HG03460 (cell line): ENCODE data around the gene EN2.

Experiments
- ATAC-seq: cut with Tn5 transposase; IDR thresholded peaks from one replicate; pipeline ENCODE4 v1.9.1; 2021; ENCODE audit not compliant: unreplicated experiment

EN2 gene

DNA sequence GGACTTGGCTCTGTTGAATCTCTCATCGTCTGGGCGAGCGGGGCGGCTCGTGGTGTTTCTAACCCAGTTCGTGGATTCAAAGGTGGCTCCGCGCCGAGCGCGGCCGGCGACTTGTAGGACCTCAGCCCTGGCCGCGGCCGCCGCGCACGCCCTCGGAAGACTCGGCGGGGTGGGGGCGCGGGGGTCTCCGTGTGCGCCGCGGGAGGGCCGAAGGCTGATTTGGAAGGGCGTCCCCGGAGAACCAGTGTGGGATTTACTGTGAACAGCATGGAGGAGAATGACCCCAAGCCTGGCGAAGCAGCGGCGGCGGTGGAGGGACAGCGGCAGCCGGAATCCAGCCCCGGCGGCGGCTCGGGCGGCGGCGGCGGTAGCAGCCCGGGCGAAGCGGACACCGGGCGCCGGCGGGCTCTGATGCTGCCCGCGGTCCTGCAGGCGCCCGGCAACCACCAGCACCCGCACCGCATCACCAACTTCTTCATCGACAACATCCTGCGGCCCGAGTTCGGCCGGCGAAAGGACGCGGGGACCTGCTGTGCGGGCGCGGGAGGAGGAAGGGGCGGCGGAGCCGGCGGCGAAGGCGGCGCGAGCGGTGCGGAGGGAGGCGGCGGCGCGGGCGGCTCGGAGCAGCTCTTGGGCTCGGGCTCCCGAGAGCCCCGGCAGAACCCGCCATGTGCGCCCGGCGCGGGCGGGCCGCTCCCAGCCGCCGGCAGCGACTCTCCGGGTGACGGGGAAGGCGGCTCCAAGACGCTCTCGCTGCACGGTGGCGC is at the start of gene EN2:
EN2 (plus strand) TSS at position 19 of the 767 bp plus-strand sequence; CDS start at position 268, 249 bp downstream.
- no peak for ATAC-seq

DNA sequence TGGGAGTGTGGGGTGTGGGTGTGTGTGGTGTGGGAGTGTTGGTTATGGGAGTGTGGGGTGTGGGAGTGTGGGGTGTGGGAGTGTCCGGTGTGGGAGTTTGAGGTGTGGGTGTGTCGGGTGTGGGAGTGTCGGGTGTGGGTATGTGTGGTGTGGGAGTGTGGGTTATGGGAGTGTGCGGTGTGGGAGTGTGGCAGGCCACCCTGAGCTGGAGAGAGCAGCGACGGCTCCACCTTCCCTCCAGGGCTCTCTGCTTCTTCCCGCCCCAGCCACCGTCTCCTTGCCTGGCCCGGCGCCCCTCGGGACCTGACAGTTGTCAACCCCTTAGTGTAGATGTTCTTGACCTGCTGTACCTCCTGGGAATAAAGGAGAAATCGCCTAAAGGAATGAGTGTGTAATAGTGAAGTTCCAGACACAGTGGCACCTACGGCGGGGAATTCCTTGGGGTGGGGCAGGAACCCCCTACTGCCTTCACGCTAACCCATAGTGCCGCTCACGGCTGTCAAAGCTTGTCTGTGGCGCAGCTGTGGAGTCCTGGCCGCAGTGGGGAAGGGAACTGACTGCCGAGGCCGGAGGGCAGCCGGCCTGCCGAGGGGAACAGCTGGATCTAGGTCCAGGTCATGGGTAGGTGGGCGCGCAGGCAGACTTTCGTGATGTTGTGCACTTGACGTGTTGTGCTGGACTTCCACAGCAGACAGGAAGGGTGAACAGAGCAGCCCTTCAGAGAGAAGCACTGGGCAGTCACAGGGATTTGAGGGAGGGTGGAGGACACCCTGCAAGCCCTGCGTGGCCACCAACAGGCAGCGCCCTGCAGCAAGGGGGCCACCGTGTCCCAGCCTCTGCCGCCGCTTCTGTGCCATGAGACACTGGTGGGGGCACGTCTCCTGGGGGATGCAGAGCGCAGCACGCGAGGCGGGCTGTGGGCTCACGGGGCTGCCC is 49.0 kb upstream of the EN2 start:
- no peak for ATAC-seq

DNA sequence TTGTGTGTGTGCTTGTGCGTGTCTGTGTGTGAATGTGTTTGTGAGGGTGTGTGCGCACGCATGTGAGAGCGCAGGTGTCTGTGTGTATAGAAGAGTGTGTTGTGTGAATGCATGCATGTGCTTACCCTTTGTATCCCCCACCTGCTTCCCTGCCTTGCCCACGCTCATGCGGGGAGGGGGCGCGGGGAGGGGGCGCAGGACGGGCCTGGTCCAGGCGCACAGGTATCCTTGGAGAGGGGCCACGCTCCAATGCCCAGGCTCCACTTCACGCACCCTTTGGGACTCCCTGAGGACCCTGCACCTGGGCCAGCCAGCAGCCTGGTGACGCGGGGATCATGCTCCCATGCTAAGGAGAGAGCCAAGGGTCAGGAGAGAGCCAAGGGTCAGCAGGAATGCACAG is 47.9 kb upstream of the EN2 start:
- no peak for ATAC-seq

DNA sequence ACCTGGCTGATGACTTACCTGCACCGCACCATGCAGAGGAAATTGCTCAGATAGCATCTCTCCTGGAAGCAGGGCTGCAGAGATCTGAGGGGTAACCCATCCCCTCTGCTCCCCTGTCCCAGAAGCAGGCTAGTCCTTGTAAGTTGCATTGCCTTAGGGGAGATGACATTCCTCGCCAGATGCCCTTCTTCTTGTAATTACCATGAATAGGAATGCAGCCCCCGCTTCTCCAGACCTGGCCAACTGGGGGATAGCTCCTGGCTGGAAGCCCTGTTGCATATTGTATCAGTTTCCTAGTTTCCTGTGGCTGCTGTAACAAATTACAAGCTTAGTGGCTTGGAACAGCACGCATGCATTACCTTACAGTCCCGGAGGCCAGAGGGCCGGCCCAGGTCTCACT is 47.5 kb upstream of the EN2 start:
- ATAC-seq, result no peak

DNA sequence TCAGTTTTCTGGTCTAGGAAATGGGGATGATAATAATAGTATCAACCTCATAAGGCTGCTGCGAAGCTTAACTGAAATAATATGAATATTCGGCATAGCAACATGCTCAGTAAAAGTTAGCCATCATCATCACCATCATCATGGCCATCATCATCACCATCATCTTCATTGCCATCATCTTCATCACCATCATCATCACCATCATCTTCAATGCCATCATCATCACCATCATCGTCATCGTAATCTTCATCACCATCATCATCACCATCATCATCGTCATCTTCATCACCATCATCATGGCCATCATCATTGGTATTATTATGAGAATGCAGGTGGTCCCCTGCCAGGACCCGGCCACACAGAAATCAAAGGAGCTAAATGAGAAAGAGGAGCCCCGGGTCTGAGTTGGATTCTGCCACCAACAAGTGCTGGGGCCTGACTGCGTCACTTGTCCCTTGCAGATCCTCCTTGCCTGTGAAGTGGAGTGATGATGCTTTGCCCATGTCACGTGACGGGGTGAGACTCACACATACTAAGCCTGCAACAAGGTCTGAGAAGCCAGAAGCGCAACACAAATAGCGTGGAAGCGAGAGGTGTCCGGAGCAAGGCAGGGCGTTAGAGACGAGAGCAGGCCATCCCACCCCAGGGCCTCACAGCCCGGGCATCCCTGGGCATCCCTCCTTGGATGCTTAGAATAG is 46.1 kb upstream of the EN2 start:
- ATAC-seq, result no peak

DNA sequence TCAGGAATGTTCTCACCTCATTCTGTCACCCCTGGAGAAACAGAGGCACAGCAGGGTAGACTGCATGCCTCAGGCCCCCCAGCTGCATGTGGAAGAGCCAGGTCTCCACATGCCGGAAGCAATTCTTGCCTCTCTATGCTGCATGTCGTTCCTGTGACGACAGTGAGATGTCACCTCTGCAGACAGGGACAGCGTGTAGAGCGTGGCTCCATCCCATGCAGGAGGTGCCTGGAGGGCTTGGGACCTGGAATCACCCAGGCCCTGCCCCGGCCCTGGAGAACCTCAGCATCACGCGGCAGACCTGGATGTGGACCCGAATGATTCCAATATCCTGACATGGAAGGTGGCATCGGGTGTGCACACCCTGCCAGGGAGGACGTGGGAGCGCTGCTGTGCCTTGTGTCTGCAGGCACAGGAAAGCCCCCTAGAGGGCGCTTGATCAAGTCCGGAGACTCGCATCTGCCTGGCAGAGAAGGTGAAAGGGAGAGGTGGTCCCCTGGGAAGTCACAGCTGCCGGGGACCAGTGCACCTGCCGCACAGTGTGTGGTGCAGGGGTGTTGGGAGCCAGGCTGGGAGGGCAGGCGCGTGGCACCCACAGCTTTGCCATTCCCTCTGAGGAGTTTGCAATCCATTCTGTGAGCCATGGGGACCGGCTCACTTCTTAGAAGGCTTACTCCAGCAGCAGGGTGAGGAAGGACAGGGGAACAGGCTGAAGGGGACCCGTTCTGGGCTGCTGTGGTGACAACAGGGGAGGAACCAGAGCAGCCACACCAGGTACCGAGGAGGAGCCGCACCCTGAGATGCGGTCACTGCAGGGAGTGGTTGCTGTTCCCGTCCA is 45.3 kb upstream of the EN2 start:
- peak; percentile 96 for ATAC-seq

DNA sequence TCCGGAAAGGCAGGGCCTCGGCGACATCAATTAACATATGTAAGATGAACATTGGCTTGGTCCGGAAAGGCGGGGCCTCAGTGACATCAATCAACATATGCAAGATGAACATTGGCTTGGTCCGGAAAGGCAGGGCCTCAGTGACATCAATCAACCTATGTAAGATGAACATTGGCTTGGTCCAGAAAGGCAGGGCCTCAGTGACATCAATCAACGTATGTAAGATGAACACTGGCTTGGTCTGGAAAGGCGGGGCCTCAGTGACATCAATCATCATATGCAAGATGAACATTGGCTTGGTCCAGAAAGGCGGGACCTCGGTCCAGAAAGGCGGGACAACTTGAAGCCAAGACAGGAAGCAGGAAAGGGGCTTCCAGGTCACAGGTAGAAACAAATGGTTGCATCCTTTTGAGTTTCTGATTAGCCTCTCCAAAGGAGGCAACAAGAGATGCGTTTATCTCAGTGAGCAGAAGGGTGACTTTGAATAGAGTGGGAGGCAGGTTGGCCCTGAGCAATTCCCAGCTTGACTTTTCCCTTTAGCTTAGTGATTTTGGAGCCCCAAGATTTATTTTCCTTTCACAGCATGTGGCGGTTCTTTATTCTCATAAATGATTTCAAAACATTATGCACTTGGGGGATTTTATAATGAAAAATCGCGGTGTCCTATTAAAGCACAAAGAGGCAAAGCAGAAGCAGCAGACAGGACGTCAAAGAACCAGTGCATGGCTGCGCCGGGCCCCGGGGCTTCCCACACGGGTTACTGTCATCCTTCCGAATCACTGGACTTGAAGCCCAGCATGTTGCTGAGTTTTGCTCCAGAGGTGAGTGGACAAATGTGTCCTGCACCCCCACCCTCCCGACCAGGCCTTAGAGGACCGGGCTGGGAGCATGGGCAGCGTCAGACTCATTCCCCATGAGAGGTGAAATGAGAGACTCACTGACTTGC is 43.1 kb upstream of the EN2 start:
- no peak for ATAC-seq

DNA sequence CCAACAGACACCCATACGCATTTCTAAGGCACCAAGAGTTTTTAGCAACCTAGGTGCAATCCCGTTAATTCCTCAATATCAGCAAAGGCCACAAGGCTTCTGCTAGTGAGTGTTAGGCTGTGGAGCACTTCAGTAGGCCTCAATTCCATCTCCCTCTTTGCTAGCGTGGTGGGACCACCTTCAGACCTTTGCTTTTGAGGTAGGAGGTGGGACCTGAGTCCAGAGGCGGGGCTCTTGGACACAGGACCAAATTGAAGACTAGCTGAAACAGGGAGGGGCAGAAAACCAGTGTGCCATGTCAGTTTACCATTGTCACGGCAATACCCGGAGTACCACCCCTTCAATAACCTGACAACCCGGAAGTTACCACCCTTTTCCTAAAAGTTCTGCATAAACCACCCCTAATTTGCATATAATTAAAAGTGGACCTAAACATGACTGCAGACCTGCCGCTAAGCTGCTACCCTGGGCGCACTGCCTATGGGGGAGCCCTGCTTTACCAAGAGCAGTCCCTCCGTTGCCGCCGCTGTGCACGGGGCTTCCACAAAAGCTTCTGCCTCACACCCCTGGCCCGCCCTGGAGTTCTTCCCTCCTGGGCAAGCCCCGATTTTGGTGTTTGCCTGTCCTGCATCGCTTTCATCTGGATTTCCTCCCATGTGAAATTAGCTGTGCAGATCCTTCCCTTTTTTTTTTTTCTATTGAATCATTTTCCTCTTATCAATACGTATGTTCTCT is 41.1 kb upstream of the EN2 start:
- ATAC-seq, result no peak

DNA sequence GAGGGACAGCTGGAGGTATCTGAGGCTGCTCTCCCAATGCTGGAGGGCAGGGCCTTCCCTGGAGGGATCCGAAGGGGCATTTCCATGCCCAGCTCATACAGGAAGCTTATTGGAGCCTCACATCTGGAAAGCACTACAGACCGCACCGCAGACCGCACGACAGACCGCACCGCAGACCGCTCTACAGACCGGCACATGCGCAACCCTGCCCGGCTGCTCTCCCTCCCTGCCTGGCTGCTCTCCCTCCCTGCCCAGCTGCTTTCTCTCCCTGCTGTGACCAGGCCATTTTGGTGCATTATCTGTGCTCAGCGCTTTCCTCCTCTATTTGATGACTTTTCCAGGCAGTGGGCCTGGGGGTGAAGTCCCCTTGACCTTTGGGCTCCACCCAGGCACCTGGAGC is 39.6 kb upstream of the EN2 start:
- ATAC-seq, result no peak

DNA sequence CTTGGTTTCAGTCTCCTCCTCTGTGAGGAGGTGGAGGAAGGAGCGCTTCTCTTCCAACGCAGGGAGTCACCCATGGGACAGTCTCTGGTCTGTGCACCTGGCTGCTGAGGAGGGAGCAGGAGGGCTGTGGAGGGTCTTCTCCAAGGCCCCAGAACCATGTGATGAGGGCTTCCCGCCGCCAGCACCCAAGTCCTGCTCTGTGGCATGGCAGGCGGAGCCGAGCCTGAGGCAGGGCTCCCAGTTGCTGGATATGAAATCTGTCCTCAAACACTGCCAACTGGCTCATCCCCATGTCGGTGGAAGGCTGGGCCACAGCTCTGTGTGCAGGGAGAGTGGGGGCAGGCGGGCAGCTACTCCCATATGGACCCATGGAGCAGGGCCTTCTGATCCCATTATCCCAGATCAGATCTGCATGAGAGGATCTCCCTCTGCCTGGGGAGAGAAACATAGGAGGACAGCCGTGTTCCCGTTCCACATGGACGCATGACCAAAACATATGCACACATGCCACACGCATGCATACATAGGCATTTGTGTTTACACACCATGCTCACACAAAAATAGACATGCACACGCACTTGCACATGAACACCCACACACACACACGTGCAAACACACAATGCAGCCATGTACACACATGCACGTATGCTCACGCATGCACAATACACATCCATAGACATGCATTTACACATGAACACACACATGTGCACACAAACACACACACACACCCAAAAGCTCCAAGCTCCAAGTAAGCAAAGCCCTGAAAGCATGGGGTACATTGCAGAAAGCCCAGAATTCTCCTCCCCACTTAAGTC is 38.8 kb upstream of the EN2 start:
- no peak for ATAC-seq

DNA sequence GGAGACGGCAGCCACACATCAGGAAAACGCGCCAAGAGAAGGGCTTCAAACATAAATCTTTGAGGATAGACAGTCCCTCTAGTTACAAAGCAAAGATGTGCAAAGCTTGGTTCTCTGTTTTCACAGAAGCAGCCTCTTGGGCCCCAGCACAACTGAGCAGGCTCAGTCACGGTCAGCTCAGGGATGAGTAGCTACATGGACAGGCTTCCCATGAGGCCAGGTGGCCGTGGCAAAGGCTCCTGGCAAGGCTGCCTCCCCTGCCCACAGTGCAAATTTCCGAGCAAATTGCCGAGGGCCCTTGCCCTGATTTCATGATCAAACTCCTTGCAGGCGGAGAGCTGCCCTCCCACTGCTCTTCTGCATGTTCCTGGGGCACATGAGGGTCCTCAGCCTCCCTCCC is 37.8 kb upstream of the EN2 start:
- no peak for ATAC-seq

DNA sequence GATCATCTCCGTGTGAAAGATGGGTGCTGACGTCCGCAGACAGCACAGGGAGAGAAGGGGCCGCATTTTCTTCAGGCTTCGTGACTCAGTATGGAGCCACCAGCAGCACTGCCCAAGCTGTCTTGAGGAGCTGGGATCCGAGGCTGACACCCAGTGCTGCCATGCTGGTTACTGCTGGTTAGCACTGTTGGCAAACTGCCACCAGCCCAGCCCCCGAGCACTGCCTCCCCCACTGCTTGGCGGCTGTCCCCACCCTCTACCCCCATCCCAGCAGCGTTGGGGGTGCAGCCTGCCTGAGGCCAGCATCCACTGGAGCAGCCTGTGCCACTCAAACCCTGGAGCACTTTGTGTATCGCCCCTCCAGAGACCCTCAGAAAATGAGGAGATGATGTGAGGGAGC is 35.8 kb upstream of the EN2 start:
- ATAC-seq, result no peak

DNA sequence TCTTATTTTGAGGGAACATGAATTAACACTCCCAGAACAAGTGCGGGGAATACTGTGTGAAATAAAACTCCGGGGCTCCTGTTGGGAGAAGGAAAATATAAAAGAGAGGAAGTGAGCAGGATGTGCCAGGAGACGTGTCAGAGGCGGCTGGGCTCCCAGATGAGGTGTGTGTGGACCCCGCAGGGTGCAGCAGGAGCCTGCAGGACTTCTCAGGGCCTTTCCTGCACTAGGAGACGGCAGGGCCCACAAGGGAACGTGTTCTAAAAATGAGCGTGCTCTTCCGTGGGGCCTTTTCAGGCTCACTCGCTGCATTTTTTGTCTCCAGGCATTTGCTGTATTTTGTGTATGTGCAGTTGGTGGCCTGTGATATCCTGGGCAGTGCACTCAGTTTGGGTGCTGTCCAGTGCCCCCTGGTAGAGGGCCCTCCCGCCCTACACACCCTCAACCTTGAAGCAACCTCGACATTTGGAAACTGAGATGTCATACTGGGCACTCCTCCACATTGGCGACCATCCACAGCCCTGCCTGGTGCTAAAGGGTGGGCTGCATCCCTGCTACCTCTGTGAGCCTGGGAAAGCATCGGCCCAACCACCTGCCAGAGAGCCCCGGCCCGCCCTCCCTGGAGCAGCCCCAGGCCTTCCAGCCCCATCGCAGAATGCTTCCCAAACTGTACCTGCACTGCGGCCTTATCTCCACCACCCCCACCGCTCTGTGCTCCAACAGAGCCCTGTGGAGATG is 35.2 kb upstream of the EN2 start:
- no peak for ATAC-seq

DNA sequence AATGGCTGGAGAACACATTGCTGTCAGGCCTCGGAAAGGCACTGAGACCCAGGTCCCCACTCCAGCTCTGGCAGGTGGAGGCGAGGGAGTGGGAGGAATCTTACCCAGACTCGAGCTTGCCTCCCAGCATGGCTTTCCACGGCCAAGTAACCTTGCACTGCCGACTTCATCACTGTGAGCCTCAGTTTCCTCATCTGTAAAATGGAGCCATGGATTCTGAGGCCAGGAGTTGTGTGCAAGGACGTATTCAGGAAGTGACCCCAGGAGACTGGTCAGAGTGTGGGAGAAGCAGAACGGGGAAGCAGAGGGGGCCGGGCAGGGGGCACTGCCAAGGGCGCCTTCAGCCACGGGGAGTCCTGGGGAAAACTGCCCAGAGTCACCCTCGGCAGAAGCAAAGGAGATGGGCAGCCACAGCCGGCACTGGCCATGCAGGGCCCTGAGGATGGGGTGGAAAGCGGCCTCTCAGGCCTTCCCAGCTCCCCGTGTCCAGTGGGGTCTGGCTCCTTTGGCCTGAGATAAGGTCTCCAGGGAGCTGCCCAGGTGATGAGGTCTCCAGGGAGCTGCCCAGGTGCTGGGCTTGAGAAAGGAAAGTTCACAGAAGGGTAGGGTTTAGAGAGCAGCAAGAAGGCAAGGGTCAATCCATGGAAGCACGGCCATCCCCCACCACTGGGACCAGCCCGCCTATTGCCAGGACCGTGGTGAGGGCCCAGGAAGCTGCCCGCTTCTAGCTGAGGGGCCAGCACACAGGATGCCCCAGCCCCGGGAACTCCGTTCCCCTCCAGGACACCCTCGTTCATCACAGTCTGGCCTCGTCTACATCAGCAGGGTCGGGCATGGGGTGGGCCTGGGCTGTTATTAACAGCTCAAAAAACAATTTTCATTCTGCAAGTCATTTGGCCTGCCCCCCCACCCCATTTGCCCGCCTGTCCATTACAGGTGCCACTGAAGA is 34.3 kb upstream of the EN2 start:
- ATAC-seq, result no peak

DNA sequence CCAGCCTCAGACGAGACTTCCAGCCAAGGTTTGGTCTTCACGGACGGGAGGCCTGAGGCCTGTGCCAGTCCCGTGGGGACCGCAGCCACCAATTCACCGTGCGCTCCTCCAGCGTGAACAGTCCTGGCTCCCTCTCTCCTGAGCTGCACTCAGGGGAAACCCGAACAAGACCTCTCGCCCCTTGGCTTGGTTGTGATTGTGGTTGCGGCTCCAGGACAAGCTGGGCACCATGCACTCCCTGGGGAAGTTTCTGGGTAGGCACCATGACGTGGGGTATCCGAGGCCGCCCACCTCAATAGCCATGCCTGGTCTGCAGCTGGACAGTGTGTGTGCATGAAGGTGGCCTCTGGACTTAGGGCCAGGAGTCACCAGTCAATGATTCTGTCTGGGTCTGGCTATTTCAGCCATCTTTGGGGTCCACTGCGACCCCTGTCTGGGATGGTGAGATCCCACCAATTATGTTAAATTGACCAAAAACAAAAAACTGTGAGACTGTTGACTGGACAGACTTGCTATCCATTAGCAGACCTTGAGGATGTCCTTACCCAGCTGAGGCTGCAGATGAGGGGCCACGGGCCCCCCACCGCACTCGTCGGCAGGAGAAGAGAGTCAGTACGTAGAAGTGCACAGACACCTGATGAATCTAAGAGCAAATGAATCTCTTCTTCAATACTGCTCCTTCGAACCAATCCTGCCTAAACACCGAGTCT is 33.5 kb upstream of the EN2 start:
- no peak for ATAC-seq

DNA sequence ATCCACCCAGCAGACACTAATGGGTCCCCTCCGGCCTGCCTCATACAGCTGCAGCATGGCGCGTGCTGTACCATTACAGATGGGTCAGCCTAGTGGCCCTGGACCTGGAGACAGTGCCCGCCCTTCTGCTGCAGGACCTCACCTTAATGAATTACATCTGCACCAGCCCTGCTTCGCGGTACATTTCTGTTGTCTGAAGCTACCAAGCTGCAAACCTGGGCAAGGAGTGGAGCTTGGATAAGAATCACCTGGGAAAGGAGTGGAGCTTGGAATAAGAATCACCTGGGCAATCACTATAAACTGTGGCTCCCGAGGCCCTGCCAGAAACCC is 33.0 kb upstream of the EN2 start:
- ATAC-seq, result no peak
